Fibroblast of skin of left quadriceps (primary cell): Measurements from ENCODE around the gene RFT1.
A peak's percentile ranks its signal among the peaks of the same experiment; 100 is the strongest.
"Not testable (repeated sequence)": the region's sequence is repeated elsewhere in the genome, so short reads cannot be mapped to it uniquely, and the experiment has no call there.

ENCODE experiments used
- DNase-seq, 2 experiments: peaks; one replicate each; pipeline ENCODE4 v3.0.0-alpha.2; 2013; ENCODE audit warnings: low read depth in 2 of 2

Gene RFT1

DNA sequence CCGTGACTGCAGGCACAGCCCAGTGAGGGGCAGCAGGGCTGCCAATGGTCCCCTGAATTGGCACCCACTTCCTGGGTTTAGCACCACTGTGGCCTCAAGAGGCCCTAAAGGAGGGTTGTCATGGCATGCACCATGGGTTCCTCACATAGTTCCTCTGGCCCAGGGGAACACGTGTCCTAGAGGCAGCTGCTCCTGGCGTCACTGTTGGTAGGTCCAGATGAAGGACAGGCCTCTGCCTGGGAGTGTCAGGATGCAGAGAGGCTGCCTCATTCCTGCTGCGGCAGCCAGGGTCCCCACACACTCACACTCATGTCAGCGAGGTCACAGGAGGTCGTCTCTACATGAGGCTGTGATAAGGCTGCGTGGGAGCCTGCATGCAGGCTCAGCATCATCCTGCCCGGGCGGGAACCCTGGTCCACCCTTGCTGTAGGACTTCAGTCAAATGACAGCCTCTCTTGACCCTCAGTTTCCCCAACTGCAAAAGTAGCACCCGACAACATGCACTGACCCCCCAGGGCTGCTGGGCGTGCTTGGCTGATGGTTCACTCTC, 58.3 kb downstream of the RFT1 start:
- no peak for DNase-seq

DNA sequence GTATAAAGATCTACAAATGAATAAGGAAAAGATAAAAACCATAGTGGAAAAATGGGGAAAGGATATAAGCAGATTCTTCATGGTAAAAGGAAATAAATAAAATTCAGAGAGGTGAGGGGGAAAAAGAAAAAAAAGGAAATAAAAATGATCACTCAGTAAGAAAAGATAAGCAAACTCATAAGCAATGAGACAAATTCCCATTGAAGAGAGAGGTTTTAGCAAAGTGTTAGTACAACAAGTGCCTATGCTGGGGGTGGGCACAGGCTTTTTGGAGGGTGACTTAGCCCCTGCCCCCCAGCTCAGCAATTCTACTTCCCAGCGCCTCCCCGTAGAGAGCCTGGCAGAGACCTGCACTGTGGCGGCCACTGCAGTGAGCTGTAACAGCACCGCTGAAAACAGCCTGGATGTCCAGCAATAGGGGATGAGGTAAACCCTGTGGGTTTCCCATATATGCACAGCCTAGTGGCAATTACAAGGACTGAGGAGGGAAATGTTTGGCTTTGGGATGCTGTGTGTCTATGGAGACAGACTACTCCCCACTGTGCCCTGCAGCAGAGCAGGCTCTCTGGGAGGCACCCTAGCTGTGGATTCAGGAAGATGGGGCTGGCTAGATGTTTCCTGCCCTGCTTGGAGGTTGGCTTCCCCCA, 60.7 kb downstream of the RFT1 start:
- no peak for DNase-seq

DNA sequence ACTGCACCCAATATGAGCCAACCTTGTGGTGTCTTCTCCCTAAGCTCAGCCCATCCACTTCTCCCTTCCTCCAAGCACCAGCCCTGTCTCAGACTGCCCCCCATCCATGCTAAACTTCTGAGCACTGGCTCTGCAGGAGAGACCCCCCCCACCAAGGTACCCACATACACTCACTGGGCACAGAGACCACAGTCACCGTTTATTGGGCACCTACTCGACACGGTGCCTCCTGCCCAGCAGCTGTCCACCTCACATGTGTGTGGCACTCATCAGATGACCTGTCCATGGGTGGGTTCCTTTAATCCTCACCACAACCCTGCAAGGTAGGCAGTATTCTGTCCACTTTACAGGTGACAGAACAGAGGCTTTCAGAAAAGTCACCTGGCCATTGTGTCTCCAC, 62.1 kb downstream of the RFT1 start:
- no peak for DNase-seq

DNA sequence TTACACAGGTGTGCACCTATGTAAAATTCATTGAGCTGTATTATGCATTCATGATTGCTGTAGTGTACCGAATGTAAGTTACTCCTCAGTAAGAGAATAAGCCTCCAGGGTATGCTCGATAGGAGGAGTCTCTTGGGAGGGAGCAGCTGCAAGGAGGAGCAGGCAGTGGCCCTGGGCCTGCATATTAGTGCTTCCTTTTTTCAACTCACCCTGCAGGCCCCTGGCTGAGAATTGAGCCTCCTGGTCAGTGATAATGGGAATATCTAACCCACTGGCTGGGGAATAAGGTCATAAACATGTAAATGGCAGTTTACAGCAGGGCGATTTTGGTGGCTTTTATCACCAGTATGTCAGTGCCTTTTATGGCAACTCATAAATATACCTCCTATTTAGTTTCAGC, 62.7 kb downstream of the RFT1 start:
- DNase-seq = no peak

DNA sequence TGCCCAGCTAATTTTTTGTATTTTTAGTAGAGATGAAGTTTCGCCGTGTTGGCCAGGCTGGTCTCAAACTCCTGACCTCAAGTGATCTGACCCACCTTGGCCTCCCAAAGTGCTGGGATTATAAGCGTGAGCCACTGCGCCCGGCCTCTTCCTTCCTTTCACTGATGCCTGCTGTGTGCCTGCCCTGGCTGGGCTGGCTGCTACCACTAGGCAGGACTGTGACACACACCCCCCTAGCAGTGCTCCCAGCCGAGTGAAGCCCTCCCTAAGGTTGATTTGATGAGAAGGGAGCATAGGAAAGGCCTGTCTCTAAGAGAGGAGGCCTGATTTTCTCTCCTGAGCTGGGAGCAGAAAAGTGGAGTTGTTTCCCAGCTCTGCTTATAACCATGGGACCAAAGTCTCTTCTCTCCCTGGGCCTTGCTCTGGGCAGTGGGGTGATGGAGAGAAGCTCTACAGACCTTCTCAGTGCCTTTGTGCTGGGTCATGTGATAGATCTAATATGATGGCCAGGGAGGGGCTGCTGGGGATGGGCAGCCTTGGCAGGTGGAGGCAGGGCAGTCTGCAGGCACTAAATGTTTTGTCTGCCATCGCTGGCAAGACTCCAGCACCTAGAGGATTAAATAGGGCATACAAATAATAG, 64.3 kb downstream of the RFT1 start:
- DNase-seq = no peak

DNA sequence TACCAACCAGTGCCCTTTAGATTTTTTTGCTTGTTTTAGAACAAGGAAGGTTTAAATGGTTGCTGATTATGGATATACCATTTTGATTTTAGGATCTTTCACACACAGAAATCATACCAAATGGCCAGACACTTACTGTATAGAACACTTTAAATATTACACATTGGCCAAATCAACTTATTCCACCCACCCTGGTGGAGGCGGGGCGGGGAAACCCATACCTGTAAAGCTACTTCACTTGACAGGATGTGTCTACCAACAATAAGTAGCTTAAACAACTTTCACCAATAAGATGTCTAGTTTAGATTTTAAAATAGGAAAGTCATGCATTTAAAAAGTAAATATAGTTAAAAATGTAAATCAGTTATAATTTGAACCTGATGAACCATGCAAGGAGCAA, 67.3 kb downstream of the RFT1 start:
- no peak for DNase-seq

DNA sequence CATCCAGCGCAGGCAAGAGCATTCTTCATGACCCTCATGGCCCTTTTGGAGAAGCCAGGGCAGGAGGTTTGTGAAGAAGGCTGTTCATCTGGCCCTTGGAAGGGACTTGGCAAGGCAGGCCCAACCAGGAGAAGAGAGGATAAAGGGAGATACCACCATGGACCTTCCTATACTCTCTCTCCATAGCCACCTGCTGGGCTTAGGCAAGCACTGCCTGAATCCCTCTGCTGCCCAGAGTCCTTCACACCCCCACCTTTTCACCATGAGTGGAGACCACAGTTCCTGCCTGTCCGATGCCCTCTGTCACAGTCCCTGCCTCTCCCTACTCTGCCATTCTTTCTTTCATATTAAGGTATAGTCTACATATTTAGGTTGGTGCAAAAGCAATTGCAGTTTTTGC, 73.8 kb downstream of the RFT1 start:
- DNase-seq = no peak

DNA sequence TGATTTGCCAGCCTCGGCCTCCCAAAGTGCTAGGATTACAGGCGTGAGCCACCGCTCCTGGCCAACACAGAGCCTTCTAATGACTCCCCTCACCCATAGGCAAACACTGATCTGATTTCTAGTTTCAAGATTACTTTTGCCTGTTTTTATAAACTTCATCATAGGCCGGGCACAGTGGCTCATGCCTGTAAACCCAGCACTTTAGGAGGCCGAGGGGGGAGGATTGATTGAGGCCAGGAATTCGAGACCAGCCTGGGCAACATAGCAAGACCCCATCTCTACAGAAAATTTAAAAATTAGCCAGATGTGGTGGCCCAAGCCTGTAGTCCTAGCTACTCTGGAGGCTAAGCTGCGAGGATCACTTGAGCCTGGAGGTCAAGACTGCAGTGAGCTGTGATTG, 76.0 kb downstream of the RFT1 start:
- DNase-seq = not testable (repeated sequence)

DNA sequence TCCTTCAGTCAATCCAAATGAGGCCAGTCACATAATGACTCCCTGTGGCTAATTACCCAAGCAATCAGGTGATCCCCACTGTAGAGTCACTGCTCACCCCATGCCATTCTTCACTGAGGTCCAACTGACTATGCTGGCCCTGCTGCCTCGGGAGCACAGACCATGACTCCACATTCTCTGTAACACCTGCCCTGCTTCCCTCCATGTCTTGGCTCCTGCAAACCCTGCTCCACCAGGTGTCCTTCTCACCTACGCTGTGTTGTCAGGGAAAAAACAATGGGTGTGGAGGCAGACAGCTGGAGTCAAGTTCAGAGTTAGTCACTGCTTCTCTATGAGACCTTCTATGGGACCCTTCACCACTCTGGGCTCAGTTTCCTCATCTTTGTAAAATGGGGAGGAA, 78.3 kb downstream of the RFT1 start:
- no peak for DNase-seq

DNA sequence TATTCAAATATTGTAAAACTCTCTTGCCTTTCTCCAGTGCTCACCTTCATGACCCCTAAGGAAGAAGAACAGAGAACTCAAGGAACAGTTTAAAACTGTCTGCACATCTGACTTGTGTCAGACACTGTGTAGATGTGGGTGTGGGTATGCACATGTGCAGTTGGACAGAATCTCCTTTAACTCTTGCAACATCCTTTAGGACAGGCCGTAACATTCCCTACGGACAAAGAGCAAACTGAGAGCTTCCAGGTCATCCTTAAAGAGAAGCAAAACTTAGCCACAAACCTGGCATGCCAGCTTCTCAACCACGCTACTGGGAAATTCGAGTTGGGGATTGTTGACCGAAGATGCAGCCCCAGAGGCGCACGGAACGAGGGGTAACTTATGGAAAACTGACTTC, 80.2 kb downstream of the RFT1 start:
- DNase-seq = no peak

DNA sequence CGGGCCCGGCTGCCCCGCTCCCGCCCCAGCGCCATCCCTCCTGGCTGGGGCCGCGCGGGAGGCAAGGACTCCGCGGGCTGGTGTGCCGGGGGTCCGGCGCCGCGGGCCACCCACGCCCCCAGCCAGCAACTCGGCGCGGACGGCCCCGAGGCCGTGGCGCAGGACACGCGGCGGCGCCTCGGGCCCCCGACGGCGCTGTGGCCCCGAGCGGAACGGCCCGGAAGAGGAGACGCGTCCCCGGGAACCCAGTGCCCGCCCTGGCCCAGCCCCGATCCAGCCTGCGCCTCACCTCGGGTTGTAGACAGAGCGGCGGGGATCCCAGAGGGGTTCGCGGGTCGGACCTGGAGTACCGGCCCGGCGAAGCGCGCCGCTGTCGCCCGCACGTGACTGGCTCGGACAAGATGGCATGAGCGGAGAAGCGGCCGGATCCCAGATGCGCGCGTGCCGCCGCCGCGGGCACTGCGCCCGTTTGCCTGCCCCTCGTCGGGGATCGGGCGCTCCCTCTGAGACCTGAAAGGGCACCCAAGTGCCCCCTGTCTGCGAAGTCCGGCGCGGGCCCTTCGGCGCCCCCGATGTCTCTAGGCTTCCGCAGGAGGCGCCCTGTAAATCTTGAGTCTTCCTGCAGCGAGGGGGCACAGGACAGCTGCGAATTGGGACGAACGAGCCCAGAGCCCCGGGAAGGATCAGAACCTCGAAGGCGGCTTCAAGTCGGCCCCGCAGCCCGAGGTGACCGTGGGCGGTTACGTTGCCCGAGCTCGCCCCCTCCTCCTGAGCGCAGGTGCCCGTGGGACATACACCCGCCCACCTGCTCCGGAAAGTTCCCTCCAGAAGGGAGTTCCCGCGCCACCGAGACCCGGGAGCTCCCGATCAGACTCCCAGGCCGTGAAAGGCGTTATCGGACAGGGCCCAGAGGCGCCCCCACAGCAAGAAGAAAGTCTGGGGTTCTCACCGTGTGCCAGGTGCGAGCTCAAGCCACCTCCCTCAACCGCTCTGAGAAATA, 83.8 kb downstream of the RFT1 start:
- DNase-seq = no peak

DNA sequence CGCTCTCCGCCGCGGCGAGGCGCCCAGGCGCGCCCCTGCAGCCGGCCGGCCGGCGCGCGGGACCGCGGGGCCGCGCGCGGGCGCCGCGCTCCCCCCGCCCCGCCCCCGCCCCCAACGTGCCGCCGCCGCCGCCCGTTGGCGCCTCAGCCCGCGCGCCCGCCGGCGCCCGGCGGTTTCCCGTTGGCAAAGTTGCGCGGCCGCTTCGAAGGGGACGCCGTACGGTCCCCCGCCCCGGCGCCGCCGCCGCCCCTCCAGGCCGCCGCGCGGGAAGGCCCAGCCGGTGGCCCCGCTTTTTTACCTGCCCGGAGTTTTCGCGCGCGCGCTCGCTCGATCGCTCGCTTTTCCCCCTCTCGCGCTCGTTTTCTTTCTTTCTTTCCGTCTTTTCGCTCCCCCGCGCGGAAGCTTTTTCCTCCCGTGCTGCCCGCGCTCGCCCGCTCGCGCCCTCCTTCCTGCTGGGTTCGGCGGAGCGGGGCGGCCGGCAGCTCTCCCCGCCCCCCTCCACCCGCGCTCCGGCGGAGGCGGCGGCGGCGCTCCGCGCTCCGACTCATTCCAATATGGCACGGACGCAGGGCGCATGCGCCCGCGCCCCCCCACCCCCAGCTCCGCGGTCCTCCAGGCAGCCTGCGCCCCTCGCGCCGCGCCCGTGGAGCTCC, 84.6 kb downstream of the RFT1 start, which contains the start of gene SFMBT1:
TSS of gene SFMBT1 (minus strand) at position 556 of the 653 bp plus-strand sequence. CDS start 76,945 bp downstream, outside the sequence.
- peak; percentile 7 to 13 for DNase-seq

DNA sequence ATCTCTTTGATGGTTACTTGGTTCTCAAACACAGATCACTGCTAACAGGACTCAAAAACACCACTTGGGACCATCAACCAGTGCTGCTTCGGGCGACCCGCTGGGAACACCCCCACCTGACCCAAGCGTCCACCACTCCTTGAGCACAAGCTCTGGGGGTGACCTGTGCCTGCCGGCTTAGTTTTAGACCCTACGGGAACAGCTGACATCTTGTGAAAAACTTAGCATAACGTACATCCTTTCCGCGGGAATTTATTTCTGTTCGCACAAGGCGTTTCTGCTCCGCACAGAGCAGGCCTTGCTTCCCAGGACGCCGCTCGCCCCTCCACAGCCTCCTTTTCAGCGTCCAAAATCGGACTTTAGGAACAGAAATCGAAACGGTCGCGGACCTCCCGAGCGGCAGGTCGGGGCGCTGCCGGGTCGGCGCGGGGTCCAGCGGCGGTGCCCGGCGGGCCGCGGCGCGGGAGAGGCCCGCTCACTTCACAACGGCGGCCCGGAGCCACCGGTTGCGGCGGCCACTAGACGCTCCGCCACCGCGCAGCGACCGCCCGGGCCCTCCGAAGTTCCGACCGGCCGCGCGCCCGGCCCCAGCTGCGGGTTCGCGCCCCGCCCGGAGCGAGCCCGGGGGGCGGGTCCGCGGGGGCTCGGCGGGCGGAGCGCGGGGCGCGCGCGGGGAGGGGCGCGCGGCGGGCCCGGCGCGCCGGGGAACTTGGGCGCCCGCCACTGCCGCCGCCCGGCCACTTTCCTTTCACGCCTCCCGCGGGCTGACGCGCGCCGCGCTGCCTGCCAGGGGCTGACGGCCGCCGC, 85.3 kb downstream of the RFT1 start:
- DNase-seq = peak in 1 of 2 experiments; percentile 17

DNA sequence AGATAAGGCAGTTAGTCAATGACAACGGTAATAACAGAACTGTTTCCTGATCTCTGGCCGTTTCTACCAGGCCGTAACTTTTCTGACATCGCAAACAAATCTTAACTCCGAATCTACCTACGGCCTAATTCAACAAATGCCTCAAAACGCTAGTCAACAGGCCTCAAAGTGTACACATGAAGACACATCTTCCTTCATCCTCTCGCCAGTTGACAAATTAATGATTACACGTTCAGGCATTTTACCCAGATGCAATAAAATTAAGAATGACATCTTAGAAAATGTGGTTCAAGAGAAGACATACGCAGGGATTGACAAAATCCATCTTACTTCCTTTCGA, 85.9 kb downstream of the RFT1 start:
- DNase-seq = no peak

DNA sequence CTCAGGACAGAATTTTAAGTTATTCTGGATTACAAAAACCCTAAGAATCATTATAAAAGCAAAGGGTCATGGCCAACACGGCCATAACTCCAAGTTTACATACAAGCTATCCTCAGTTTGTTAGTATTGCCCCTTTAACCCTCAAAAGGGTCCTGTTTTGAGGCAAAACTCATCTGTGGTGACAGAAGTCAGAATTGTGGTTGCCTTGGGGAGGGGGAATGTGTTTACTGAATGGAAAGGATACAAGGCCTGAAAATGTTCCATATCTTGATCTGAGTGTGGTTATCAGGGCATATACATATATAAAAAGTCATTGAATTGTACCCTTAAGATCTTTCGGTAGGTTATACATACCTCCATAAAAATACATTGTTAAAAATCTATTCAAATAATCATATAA, 86.5 kb downstream of the RFT1 start:
- no peak for DNase-seq

DNA sequence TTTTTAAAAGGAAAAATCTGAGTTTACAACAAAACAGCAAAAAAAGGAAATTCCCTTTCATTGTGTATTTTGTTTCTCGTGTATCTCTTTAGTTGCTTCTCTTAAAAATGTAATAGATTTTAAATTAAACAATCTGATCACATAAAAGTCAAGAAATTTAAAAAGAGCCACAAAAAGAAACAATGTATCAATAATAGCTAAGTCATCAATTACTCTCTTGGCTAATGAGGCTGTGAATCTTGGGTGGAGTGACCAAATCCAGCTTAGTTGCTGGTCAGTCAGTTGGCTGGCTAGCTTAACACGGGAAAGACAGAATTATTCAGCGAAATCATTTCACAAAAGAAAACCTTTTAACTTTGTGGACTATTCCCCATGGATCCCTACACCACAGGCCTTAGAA, 87.6 kb downstream of the RFT1 start:
- DNase-seq = no peak

DNA sequence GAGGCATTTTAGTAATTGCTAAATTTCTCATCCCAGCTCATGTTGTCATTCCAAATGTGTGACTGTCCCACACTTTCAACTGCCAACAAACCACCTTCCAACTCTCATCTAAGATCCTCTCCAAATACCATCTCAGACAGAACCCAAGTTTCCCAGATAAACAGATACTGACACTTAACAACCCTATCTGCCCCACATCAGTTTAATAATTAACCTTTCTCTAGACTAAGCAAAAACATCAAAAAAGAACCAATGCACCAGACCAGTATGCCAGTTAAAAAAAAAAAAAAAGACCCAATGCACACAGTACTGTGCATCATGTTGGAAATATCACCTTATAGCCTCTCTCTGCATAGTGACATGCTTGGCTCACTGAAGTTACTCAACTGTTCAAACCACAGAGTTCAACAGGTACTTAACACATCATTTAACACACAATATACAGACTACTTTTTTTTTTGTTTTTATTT, 89.8 kb downstream of the RFT1 start:
- DNase-seq = no peak

DNA sequence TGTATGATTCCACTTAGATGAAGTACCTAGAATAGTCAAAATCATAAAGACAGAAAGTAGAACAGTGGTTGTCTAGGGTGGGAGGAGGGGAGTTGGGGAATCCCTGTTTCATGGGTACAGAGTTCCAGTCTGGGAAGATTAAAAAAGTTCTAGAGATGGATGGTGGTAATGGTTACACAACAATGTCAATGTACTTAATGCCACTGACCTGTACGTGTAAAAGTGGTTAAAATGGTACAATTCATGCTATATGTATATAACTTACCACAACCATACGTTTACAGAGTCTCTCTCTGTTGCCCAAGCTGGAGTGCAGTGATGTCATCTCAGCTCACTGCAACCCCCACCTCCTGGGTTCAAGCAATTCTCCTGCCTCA, 90.9 kb downstream of the RFT1 start:
- DNase-seq = no peak

DNA sequence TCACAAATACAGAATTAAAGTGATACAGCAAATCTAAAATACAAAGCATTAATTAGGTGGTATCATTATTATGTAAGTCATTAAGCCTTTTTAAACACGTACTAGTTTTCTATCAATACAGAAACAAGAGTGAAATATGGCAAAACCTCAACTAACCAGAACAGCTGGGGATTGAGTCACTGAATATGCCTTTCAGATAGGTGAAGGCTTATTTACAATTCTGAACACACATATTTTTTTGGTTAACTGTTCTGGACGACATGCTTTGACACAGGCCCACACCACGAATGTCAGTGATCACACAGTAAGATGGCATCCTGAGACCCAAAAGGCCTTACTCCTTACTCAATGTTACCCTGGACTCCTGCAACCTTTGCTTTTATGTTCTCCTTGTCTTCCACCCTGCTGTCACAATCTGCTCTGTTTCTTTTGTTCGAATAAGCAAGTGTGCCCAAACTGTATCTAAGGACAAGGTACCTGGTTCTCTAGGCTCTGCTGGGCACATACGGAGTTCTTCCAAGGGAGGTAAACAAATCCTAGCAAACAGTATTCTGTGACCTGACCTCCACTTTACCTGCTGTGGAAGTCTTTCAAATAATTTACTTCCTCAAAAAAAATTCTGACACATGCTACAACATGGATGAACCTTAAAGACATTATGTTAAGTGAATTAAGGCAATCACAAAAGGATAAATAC, 91.4 kb downstream of the RFT1 start:
- no peak for DNase-seq
